Mononuclear cell (primary cell): ENCODE results near the gene SH3RF3. TPM values are rescaled to one million over a fixed set of nuclear protein-coding genes. Genes with fewer than 3 reads are reported as not detected.

Experiments used
- H3K27me3 ChIP-seq: 2 replicates; pipeline ENCODE4 v1.6.0; 2011; ENCODE audit warnings: low read length, control low read depth; ENCODE audit not compliant: insufficient read depth
- H3K4me1 ChIP-seq: 2 replicates; pipeline ENCODE4 v1.5.1; 2011; ENCODE audit warnings: mild to moderate bottlenecking, low read length, control low read depth; ENCODE audit not compliant: insufficient read depth
- H3K4me3 ChIP-seq: 2 replicates; pipeline ENCODE4 v1.5.1; 2011; ENCODE audit warnings: mild to moderate bottlenecking, low read length, moderate library complexity
- H3K9me3 ChIP-seq: 2 replicates; pipeline ENCODE4 v1.5.1; 2011; ENCODE audit warnings: low read depth, mild to moderate bottlenecking, control low read depth, low read length
- total RNA-seq: library from RNA; depleted of rRNA; stranded (reverse); fragments of >200 nt; gene quantifications from one replicate; pipeline ENCODE4 v1.2.3, GENCODE V29; 2012

Gene SH3RF3
- total RNA-seq, 1 donor: 2.2 TPM

- H3K9me3 ChIP-seq: no peaks in the 10 kb centered on the region
- H3K4me1 ChIP-seq: peaks cover 11% of the 10 kb centered on the region
- no peak overlapping the region for H3K4me3 ChIP-seq
- H3K27me3 ChIP-seq: no peaks in the 10 kb centered on the region
Observed at GRCh38 chr2:109171444-109172334, 42.7 kb downstream of the SH3RF3 start.

- no peak overlapping the region for H3K4me3 ChIP-seq
- H3K9me3 ChIP-seq: no peaks in the 10 kb centered on the region
- H3K27me3 ChIP-seq: no peaks in the 10 kb centered on the region
- H3K4me1 ChIP-seq: peaks cover 11% of the 10 kb centered on the region
Observed at GRCh38 chr2:109172556-109173105, 43.6 kb downstream of the SH3RF3 start.

DNA sequence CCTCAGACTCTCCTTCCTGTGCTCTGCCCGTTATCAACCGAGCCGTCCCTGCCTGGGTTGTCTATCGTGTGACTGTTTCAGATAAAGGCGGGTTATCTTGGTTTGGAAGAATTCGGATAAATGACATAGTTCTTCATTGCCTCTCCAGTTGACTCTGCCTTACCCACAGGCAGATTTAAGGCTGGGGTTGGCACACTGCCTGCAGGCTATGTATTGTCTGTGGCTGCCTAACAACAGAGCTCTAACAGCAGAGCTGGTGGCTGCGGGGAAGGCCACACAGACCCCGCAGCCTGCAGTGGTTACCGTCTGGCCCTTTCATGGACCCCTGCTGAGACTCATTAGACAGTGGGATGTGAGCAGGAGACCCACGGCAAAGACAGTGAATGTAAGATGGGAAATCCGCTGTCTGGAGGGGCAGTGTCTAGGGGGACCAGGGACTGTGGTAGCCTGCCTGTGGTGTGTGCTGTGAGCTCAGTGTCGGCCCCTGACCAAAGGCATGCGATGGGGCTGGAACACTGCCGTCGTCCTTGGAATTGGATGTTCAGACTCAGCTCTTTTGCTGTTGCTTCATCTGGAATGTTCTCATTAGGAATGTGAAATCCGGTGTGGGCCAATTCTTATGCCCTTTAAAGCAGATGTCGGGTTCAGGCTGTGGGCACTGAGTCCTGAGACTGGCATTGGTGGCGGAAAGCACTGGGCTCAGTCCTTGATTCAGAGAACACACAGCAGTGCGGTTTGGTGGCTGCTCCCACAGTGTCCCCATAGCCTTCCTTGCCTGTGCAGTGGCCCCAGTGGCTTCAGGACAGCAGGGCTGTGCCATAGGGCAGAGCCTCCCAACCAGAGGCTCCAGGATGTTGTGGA lies 44.5 kb downstream of the SH3RF3 start:
- H3K9me3 ChIP-seq: no peaks in the 10 kb centered on the region
- no peak overlapping the region for H3K4me3 ChIP-seq
- H3K4me1 ChIP-seq: peaks cover 11% of the 10 kb centered on the region
- H3K27me3 ChIP-seq: no peaks in the 10 kb centered on the region

DNA sequence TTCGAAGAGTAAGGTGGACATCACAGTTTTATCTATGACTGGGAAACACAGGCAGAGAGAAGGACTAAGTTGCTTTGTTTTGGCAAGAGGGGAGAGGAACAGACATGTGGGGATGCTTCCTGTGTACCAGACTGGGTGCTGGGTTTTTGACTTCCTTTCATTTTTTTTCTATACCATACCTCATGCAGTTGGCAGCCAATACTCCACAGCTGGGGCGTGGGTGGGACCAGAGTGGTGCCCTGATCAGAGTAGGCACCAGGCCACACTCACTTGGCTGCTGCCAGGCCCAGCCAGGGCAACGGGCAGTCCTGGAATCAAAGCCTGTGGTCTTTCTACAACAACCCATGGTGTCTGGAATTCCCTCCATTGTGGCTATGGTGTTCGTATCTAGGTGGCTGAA lies 45.2 kb downstream of the SH3RF3 start:
- H3K4me1 ChIP-seq: peaks cover 11% of the 10 kb centered on the region
- H3K27me3 ChIP-seq: no peaks in the 10 kb centered on the region
- no peak overlapping the region for H3K4me3 ChIP-seq
- no peaks in the 10 kb centered on the region for H3K9me3 ChIP-seq

DNA sequence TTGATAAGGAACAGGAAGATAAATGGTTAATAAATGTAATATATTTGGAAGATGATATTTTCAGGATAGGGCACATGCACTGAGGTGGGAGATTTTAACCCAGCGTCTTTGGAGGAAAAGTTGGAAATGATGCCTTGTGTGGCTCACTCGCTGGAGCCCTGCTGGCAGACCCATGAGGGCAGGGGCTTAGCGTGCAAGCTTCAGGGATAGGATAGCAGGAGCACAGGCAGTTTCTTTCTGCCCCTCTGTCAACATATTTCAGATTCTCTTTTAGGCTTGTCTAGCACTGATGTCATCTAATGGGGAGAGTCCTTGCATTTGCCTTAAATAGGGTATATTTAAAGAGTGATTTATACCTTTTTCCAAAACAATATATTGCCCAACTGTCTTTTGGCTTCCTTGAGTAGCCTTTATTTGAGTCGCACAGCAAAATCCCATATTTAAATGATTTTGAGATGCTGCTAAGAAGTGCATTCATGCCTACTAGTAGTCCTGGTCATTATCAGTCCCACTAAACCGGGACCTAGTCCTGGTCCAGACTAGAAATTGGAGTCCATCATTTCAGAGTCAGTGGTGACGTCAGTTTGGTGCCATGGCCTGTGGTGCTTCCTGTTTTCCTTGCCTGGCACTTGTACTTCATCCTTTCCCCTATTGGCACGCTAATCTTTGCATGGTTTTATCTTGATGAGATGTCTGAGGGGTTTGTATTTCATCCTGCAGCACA lies 45.8 kb downstream of the SH3RF3 start:
- Histone ChIP-seq H3K4me3 (no peak overlapping the region), H3K9me3 (no peaks in the 10 kb centered on the region), H3K27me3 (no peaks in the 10 kb centered on the region), H3K4me1 (peaks cover 11% of the 10 kb centered on the region)

DNA sequence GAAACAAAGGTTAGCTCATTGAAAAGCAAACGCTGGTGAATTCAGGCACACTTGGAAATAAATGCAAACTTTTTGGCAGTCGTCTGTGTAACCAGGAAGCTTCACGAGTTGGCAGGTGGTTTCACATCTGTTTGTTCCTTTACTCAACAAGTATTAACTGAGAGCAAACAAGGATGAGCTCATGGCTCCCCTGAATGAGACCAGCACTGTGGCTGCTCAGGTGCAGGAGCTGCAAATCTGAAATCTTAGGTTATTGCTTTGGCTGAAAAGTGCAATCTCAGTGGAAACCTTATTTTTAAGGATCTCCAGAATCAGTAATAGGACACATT lies 46.3 kb downstream of the SH3RF3 start:
- H3K4me1 ChIP-seq: peaks cover 11% of the 10 kb centered on the region
- H3K4me3 ChIP-seq: no peak overlapping the region
- H3K9me3 ChIP-seq: no peaks in the 10 kb centered on the region
- H3K27me3 ChIP-seq: no peaks in the 10 kb centered on the region

DNA sequence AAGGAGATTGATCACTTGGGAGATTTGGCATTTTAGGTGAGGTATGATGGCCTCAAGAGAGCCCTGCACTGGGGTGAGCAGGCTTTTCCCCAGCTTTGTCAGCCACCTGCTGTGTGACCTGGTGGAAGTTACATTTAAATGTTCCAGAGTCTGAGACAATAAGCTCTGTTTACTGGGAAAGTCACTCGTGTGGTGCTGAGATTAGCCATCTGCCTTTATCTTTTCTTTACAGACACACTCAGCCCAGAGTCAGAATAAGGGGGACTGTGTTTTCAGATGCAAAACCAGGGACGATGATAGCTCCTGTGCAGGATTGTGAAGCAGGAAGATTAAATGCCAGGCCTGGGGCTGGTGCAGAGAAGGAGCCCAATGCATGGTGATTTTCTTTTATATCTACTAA lies 47.9 kb downstream of the SH3RF3 start:
- H3K9me3 ChIP-seq: no peaks in the 10 kb centered on the region
- no peak overlapping the region for H3K4me3 ChIP-seq
- H3K4me1 ChIP-seq: peaks cover 11% of the 10 kb centered on the region
- H3K27me3 ChIP-seq: no peaks in the 10 kb centered on the region

DNA sequence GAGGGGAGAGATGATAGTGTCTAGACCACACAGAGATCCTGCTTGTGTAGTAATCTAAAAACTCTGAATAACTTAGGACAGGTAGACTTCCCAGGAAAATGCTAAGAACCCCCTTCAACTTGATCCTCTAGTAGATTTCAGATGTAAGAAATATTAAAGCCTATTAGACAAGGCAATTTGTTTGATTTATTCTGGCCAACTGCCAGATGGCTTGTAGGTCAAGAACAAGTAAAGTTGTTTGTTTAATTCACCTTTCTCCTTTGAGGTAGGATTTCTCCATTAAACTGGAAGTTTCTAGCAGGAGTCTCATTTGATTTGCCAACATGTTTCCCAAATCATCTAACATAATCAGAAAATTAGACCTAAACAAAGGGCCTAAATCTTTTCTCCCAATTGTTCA lies 48.6 kb downstream of the SH3RF3 start:
- peaks cover 11% of the 10 kb centered on the region for H3K4me1 ChIP-seq
- no peak overlapping the region for H3K4me3 ChIP-seq
- H3K9me3 ChIP-seq: no peaks in the 10 kb centered on the region
- no peaks in the 10 kb centered on the region for H3K27me3 ChIP-seq

DNA sequence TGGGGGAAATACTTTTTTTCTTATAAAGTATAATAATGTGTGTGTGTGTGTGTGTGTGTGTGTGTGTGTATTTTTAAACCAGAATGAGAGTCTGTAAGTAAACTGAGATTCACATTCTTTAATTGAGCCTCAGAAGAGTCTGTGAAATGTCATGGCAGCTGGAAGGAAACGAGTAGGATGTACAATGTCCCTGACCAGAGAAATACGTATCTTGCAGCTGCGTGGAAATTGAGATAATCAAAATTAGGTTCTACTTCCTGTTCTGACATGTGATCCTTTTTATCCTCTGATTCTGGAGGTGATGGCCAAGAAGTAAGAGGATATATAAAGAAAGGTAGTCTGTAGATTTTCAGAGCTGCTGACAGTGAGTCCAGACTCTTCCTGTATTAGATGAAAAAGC lies 50.0 kb downstream of the SH3RF3 start:
- H3K9me3 ChIP-seq: no peaks in the 10 kb centered on the region
- no peak overlapping the region for H3K4me3 ChIP-seq
- no peaks in the 10 kb centered on the region for H3K27me3 ChIP-seq
- H3K4me1 ChIP-seq: peaks cover 6% of the 10 kb centered on the region

GRCh38 chr2:109180786-109181185 lies 51.8 kb downstream of the SH3RF3 start:
- Histone ChIP-seq H3K4me1 (no peaks in the 10 kb centered on the region), H3K27me3 (no peaks in the 10 kb centered on the region), H3K4me3 (no peak overlapping the region), H3K9me3 (no peaks in the 10 kb centered on the region)

GRCh38 chr2:109182426-109182825 lies 53.4 kb downstream of the SH3RF3 start:
- Histone ChIP-seq H3K4me1 (no peaks in the 10 kb centered on the region), H3K4me3 (no peak overlapping the region), H3K27me3 (no peaks in the 10 kb centered on the region), H3K9me3 (no peaks in the 10 kb centered on the region)

GRCh38 chr2:109183871-109184270 lies 54.9 kb downstream of the SH3RF3 start:
- no peaks in the 10 kb centered on the region for H3K4me1 ChIP-seq
- no peaks in the 10 kb centered on the region for H3K27me3 ChIP-seq
- H3K4me3 ChIP-seq: no peak overlapping the region
- no peaks in the 10 kb centered on the region for H3K9me3 ChIP-seq

DNA sequence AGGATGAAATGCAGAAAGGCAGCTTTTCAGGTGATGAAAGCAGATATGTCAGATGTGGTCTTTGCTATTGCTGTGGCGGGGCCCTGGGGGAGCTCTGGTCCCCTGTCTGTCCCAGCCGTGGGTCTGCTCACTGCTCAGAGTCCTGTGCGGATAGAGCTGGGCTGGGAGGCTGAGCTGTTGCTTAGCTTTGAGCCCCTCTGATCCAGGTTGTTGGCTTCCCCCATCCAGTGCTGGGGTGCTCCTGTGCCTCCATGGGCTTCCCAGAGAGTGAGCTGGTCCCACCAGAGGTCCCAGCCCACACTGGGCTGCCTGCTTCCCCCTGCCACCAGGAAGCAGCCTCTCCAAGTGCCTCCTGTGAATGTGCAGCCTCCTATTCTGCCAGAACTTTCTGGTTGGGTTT lies 55.4 kb downstream of the SH3RF3 start:
- Histone ChIP-seq H3K27me3 (no peaks in the 10 kb centered on the region), H3K4me1 (no peaks in the 10 kb centered on the region), H3K4me3 (no peak overlapping the region), H3K9me3 (no peaks in the 10 kb centered on the region)

DNA sequence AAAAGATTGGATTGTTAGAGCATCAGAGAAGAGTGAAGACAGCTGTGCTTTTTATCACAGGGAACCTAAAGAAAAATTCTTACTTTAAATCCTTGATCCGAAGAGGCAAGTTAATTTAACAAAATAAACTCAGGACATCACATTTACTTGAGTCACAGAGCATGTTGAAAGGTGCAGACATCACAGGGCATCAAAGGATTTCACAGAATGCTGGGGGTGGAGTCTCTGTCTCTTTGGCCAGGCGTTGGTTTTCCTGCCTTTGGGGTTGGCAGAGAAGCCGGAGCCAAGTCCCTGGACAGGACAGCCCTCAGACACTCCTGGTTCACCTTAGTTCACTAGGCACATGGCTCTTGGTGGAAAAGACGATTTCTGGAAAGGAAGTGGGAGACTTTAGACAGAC lies 56.3 kb downstream of the SH3RF3 start:
- Histone ChIP-seq H3K4me1 (no peaks in the 10 kb centered on the region), H3K4me3 (no peak overlapping the region)

More for the DNA sequence above, 56.3 kb downstream of the SH3RF3 start:
- Histone ChIP-seq H3K27me3 (no peaks in the 10 kb centered on the region), H3K9me3 (no peaks in the 10 kb centered on the region)
